ENCODE data around the gene KDM3A.
"Not testable (repeated sequence)": the region's sequence is repeated elsewhere in the genome, so short reads cannot be mapped to it uniquely, and the experiment has no call there.

Gene KDM3A

DNA sequence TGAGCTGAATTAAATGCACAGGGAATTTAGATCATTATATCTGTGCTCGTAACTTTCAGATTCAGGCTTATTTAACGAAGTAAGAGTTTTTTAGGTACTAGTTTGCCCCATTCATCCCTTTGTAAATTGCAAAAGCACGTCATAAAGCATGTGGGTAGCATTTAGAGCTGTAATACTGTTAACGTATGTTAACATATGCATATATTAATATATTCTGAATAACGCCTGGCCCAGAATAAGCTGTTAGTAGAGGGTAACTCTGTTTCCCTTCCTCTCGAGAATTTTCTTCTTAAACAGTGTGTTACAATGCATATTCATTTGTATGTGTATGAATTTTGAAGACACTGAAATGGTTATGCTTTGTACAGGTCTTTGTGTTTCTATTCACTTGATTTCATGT lies 30.5 kb downstream of the KDM3A start:
- DNase-seq (ENCODE audit: low read depth) = no peak
- H3K4me3 ChIP-seq (ENCODE audit: low read depth, low read length) = no peak overlapping the region

DNA sequence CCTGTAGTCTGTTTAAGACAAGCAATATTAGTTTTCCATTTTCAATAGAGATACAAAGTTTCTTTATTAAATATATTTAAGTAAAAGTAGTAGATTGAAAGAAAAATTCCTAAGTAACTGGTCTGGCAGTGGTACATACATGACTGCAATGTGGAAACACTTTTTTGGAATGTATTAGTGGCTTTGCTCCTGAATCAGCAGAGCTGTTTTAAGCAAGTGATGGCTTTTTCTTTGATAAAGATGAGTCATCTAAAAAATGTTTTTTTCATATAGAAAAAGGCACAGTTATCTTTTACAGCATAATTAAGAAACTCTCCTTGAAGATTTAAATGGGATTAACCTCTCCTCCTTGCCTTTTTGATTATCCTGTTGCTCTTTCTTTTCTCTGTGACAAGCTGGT lies 34.9 kb downstream of the KDM3A start:
- no peak overlapping the region for H3K4me3 ChIP-seq (ENCODE audit: low read depth, low read length)
- peak; percentile 10 for DNase-seq (ENCODE audit: low read depth)

DNA sequence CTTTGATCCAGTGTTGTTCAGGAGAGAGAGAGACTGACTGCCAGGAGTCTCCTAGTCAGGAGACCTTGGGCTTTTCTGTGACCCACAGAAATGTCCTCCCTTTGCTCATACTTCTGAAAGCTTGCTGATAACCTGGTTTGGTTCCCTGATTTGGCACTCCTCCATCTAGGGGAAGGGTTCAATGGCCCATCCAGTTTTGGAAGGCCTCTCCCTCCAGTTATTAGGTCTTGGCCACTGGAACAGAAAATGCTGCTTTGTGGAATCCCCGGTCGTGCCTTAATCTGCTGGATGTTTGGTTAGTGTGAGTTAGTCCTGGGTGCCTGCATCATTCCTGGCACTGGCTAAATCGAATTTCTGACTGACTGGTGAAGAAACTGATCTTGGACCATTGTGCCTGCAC lies 35.7 kb downstream of the KDM3A start:
- DNase-seq (ENCODE audit: low read depth) = no peak
- H3K4me3 ChIP-seq (ENCODE audit: low read depth, low read length) = no peak overlapping the region

DNA sequence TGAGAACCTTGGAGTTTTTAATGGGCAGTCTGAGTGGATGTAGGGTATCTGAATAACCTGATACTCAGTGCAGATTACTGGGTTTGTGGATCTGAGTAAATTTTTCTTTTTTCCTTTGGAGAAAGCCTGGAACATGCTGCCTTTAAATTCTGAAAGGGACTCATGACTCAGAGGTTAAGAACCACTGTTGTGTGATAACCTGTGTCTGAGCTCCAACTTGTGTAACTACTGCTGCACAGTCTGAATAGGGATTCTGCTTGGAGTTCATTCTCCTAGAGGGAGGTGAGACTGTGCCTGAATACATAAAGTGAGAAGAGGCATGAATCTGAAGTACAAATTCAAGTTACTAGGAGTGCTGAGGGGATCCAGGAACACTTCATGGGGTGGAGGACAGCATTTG lies 36.2 kb downstream of the KDM3A start:
- no peak overlapping the region for H3K4me3 ChIP-seq (ENCODE audit: low read depth, low read length)

DNA sequence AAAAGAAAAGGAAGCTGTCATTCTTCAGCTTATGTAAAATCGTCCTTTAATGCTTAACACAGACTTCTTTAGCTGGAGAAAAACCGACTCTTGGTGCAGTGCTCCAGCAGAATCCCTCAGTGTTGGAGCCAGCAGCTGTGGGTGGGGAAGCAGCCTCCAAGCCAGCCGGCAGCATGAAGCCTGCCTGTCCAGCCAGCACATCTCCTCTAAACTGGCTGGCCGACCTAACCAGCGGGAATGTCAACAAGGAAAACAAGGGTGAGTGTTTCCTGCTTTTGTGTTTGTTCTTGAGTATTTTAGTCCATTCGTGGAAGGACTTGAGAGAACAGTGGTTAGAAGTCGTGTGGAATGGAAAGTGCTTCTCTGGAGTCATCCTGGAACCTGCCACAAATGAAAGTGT lies 38.9 kb downstream of the KDM3A start:
- DNase-seq (ENCODE audit: low read depth) = no peak
- H3K4me3 ChIP-seq (ENCODE audit: low read depth, low read length) = no peak overlapping the region

More for the DNA sequence above, 36.2 kb downstream of the KDM3A start:
- DNase-seq (ENCODE audit: low read depth) = no peak

DNA sequence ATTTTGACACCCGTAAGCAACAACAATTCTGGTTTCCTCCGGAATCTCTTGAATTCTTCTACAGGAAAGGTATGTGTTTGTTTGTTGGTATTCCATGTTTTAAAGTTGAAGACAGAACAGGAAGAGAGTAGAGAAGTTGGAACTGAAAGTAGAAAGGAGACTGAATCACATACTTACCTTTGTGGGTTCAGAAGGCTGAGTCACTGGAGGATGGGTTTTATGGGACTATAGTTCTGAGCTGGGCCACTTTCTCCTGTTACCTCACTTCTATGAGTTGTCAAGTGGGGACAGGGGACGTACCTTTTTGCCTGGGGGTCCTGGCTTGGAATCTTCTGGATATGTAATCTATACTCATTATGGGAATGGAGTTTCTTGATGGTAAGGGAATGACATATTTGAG lies 40.9 kb downstream of the KDM3A start:
- no peak overlapping the region for H3K4me3 ChIP-seq (ENCODE audit: low read depth, low read length)
- no peak for DNase-seq (ENCODE audit: low read depth)

GRCh38 chr2:86484385-86484784 lies 43.2 kb downstream of the KDM3A start:
- DNase-seq (ENCODE audit: low read depth) = no peak
- H3K4me3 ChIP-seq (ENCODE audit: low read depth, low read length) = no peak overlapping the region

- DNase-seq (ENCODE audit: low read depth) = no peak
- H3K4me3 ChIP-seq (ENCODE audit: low read depth, low read length) = no peak overlapping the region
Observed at GRCh38 chr2:86485103-86485502, 43.9 kb downstream of the KDM3A start.

- no peak for DNase-seq (ENCODE audit: low read depth)
- H3K4me3 ChIP-seq (ENCODE audit: low read depth, low read length) = no peak overlapping the region
Observed at GRCh38 chr2:86485802-86486201, 44.6 kb downstream of the KDM3A start.

- no peak for DNase-seq (ENCODE audit: low read depth)
- no peak overlapping the region for H3K4me3 ChIP-seq (ENCODE audit: low read depth, low read length)
Observed at GRCh38 chr2:86487062-86487461, 45.9 kb downstream of the KDM3A start.

DNA sequence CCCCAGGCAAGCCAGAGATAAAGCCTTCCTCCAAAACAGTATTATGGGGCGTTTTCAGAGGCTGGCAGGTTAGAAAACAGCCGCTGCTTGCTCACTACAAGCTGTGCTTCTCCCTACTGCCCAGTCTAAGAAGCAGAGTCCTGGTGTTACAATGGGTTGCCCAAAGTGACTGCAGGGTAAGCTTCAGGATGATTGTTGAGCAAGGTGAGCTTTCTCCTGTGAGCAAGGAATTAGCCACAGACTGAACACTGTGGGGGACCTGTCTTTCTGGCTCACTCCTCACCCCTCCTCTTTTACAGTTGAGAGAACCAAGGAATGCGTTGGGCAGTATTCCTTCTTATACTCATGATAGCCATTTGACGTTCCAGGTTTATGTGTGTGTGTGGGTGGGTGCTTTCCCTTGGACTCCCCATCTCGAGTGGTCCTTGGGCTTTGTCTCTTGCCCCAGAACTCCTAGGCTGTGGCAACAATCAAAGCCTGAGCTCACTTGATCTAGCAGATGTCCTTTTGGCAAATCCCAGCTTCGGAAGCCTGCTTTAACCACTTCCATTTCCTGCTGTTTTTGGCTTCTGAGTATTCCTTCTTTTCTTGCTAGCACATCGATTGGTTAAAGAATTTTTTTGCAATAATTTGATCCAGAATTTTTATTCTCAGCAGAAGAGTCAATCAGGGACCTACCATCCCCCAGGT lies 47.5 kb downstream of the KDM3A start:
- H3K4me3 ChIP-seq (ENCODE audit: low read depth, low read length) = no peak overlapping the region
- no peak for DNase-seq (ENCODE audit: low read depth)

GRCh38 chr2:86489542-86489941 lies 48.4 kb downstream of the KDM3A start:
- no peak overlapping the region for H3K4me3 ChIP-seq (ENCODE audit: low read depth, low read length)
- DNase-seq (ENCODE audit: low read depth) = no peak

GRCh38 chr2:86490245-86490644 lies 49.1 kb downstream of the KDM3A start:
- DNase-seq (ENCODE audit: low read depth) = no peak
- no peak overlapping the region for H3K4me3 ChIP-seq (ENCODE audit: low read depth, low read length)

DNA sequence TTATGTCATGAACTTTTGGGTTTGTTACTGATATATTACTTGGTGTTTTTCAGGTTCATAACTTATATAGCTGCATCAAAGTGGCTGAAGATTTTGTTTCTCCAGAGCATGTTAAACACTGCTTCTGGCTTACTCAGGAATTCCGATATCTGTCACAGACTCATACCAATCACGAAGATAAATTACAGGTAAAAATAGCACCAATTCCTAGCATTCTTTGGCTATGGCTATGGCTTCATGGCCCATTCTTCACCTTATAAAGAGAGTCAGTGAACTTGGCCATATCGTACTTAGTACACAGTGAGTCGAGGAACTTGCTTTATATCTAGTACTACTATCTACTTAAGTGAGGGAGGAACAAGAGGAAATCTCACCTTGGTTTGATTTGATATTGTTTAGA lies 49.9 kb downstream of the KDM3A start:
- H3K4me3 ChIP-seq (ENCODE audit: low read depth, low read length) = no peak overlapping the region
- DNase-seq (ENCODE audit: low read depth) = no peak

GRCh38 chr2:86492048-86492453 lies 50.9 kb downstream of the KDM3A start:
- H3K4me3 ChIP-seq (ENCODE audit: low read depth, low read length) = no peak overlapping the region
- DNase-seq (ENCODE audit: low read depth) = no peak

GRCh38 chr2:86496391-86496790 lies 55.2 kb downstream of the KDM3A start:
- DNase-seq (ENCODE audit: low read depth); H3K4me3 ChIP-seq (ENCODE audit: low read depth, low read length): not testable (repeated sequence)

DNA sequence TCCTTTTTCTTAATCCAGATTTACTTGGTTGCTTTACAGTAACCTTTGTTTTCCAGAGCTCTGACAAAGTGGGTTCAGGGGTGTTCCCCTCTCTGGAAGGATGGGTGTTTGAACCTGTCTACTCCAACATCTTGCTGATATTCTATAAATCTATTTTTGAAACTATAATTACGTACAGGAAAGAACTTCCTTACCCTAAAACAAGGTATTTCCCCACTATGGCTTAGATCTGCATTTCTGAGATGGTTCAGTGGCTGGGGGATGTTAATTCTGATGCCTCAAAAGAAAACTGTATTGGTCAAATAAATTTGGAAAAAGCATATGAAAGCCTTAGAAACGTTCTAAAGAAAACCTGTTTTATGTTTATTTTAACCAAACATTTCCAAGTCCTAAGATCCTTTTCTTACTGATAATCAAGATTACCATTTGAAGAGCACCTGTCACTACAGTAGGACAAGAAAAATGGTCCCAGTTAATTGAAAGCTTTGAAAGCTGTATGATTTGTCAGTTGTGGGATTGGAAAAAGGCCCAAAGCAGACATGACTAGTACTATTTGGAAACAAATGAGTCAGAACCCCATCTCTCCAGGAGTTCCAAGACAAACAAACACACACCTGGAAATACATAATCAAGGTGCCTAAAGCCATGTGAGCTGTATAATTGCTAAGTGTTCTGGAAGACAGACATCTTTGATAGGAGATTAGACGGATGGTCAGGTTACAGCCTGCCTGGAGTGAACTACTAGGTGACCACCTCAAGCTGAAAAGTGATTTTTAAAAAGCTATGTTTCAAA lies 57.5 kb downstream of the KDM3A start:
- no peak for DNase-seq (ENCODE audit: low read depth)
- no peak overlapping the region for H3K4me3 ChIP-seq (ENCODE audit: low read depth, low read length)

- H3K4me3 ChIP-seq (ENCODE audit: low read depth, low read length) = no peak overlapping the region
- DNase-seq (ENCODE audit: low read depth) = no peak
Observed at GRCh38 chr2:86499326-86499725, 58.2 kb downstream of the KDM3A start.

GRCh38 chr2:86500325-86501083 lies 59.3 kb downstream of the KDM3A start:
- DNase-seq (ENCODE audit: low read depth) = no peak
- no peak overlapping the region for H3K4me3 ChIP-seq (ENCODE audit: low read depth, low read length)

DNA sequence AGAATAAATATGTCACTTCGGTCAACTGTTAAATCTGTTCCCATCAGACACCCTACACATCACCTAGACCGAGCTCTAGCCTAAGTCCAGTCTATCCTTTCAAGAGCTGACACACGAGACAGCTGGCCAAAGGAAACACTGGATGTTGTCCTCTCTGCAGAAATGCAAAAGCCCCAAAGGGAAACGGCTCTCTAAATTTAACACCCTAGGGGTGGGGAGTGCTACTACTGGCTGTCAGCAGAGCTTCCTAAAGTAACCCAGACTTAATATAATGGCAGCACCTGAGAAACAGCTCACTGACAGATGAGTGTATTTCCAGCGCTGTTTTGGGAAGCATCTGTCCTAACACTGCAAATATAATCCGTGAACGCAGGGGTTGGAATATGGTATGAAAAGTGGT lies 66.4 kb downstream of the KDM3A start:
- no peak for DNase-seq (ENCODE audit: low read depth)
- H3K4me3 ChIP-seq (ENCODE audit: low read depth, low read length) = no peak overlapping the region
